PC-9 (cell line): ENCODE results near the gene NR2C1. TPM values are rescaled to one million over a fixed set of nuclear protein-coding genes. Genes with fewer than 3 reads are reported as not detected.

Experiments
- BruUV-seq: library from RNA; stranded (reverse); fragments of 400-500 nt; replicated peaks from 2 replicates; lab custom pipeline; 2021; lab: Mats Ljungman, UMichigan
- CTCF ChIA-PET: fragments of 300-600 bp; sonication (Branson Sonifier 250); formaldehyde crosslinking; loops from one replicate; lab custom pipeline; 2022; ENCODE audit warnings: antibody characterized with exemption; lab: Charles Lee
- POLR2A ChIA-PET: fragments of 300-600 bp; sonication (Branson Sonifier 250); formaldehyde crosslinking; loops from one replicate; lab custom pipeline; 2022; ENCODE audit warnings: antibody characterized with exemption; ENCODE audit not compliant: unreplicated experiment; lab: Charles Lee
- DNase-seq, 2 experiments: peaks; one replicate each; pipeline versions ENCODE4 v3.0.0 to v3.0.0-alpha.2; 2015 to 2022; ENCODE audit warnings: mixed read lengths in 1 of 2
- H2AFZ ChIP-seq: fragments of 200-600 bp; sonication (generic); 2 replicates; pipeline ENCODE4 v1.8.1; 2017; ENCODE audit warnings: antibody characterized with exemption
- H3F3A ChIP-seq: fragments of 200-600 bp; sonication (generic); 2 replicates; pipeline ENCODE4 v1.8.1; 2017; ENCODE audit warnings: antibody characterized with exemption, mild to moderate bottlenecking, low read depth; ENCODE audit not compliant: insufficient read depth
- H3K27ac ChIP-seq: fragments of 200-600 bp; sonication (generic); 2 replicates; pipeline ENCODE4 v1.6.1; 2016; ENCODE audit warnings: mixed run types
- H3K27me3 ChIP-seq: fragments of 200-600 bp; sonication (generic); 2 replicates; pipeline ENCODE4 v1.6.1; 2016; ENCODE audit warnings: low read depth, mixed run types; ENCODE audit not compliant: insufficient read depth
- H3K36me3 ChIP-seq: fragments of 200-600 bp; sonication (generic); 2 replicates; pipeline ENCODE4 v1.6.1; 2016; ENCODE audit warnings: low read depth, mixed run types
- H3K4me1 ChIP-seq: fragments of 200-600 bp; sonication (generic); replicated peaks from 2 replicates; pipeline ENCODE4 v1.6.1; 2016; ENCODE audit warnings: mixed run types; ENCODE audit not compliant: insufficient read depth
- H3K4me2 ChIP-seq: fragments of 200-600 bp; sonication (generic); 2 replicates; pipeline ENCODE4 v1.6.1; 2017; ENCODE audit warnings: mixed run types
- H3K4me3 ChIP-seq: fragments of 200-600 bp; sonication (generic); 2 replicates; pipeline ENCODE4 v1.6.1; 2016; ENCODE audit warnings: mixed run types
- H3K79me2 ChIP-seq: fragments of 200-600 bp; sonication (generic); 2 replicates; pipeline ENCODE4 v1.6.1; 2017; ENCODE audit warnings: low read depth, mixed run types
- H3K9me2 ChIP-seq: fragments of 200-600 bp; sonication (generic); 2 replicates; pipeline ENCODE4 v1.8.1; 2017; ENCODE audit warnings: mild to moderate bottlenecking; ENCODE audit not compliant: insufficient read depth
- H3K9me3 ChIP-seq: fragments of 200-600 bp; sonication (generic); 2 replicates; pipeline ENCODE4 v1.8.1; 2016; ENCODE audit warnings: low read depth; ENCODE audit not compliant: insufficient read depth
- H4K20me1 ChIP-seq: fragments of 200-600 bp; sonication (generic); 2 replicates; pipeline ENCODE4 v1.8.1; 2017; ENCODE audit not compliant: insufficient read depth
- CTCF ChIP-seq: fragments of 200-600 bp; sonication (generic); conservative IDR thresholded peaks from 2 replicates; pipeline ENCODE4 v1.6.1; 2017; ENCODE audit warnings: mixed run types, antibody characterized with exemption, mild to moderate bottlenecking, moderate library complexity
- EZH2 ChIP-seq: fragments of 200-600 bp; sonication (generic); IDR thresholded peaks from 2 replicates; pipeline ENCODE4 v1.8.0; 2017; ENCODE audit warnings: antibody characterized with exemption, low read depth
- intact Hi-C: fragments of 100-400 bp; cut with micrococcal nuclease; formaldehyde crosslinking; loops from one replicate; pipeline ENCODE4 v1.10.0; 2022; ENCODE audit not compliant: unreplicated experiment
- total RNA-seq: library from RNA; stranded (reverse); gene quantifications from 2 replicates; pipeline ENCODE4 v1.2.3, GENCODE V29; 2021

NR2C1 gene
- total RNA-seq, 1 experiment from 2014 or later = 26.4 TPM

DNA sequence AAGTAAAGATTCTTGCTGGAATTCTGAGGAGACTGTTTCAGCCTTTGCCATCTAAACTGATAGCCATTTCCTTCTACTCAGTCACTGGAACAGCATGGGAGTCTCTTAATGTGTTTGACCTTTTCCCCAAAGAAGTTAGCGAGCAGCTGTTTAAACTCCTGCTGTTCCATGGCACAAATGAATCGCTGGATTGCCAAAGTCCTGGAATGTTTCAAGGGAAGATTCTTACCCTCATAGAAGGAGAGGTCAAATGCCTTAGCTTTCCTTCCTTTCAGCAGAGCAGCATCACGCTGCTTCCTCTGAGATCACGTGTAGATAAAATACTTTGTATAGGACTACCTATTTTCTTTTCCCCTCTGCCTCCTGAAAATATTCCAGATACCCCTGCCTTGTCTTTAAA, 10.5 kb upstream of the NR2C1 start:
- 0 out of 2 replicates have a peak, but pooled peaks cover 6% of the 10 kb centered on the region for H3K4me1 ChIP-seq
- H3K9me2 ChIP-seq = no peaks in the 10 kb centered on the region; the same call in 1 of the 2 replicates
- ChIA-PET CTCF (interaction anchor here (0.6 kb wide), 1 partner anchor 102 kb away, joined by 7 read pairs; no protein-coding TSS in a partner anchor), POLR2A (no interaction called here)
- no peaks in the 10 kb centered on the region for H3K27me3 ChIP-seq
- no peak for DNase-seq
- no peaks in the 10 kb centered on the region for H3K79me2 ChIP-seq
- no peak overlapping the region for H3K4me3 ChIP-seq
- peak overlapping the region; percentile 1; the same call in 1 of the 2 replicates for H3K27ac ChIP-seq
- H4K20me1 ChIP-seq = no peaks in the 10 kb centered on the region
- no peak overlapping the region for H2AFZ ChIP-seq
- intact Hi-C loops = no loop called here
- TF ChIP-seq CTCF (no peak), EZH2 (no peak)
- no TSS peak for BruUV-seq
- no peak overlapping the region for H3K4me2 ChIP-seq
- no peaks in the 10 kb centered on the region; the same call in none of the 2 replicates for H3F3A ChIP-seq
- H3K9me3 ChIP-seq = no peaks in the 10 kb centered on the region
- H3K36me3 ChIP-seq = peaks cover 8% of the 10 kb centered on the region; the same call in 1 of the 2 replicates

DNA sequence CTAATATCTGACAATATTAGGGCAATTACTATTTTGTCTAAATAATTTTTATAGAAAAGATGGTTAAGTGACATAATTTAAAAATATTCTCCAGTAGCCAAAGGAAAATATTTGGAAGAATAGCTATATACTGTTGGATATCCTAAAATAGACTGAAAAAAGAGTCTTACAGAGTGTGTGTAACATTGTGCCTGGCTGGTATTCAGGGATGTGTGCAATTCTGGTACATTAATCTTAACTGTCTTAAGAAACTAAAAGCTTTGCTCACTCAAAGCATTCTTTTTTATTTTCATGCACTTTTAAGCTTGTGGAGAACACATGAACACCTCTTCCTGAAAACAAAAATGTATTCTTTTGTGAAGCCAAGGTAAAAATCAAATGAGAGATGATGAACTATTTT, 10.1 kb upstream of the NR2C1 start:
- Histone ChIP-seq H3K4me3 (no peak overlapping the region), H3K79me2 (no peaks in the 10 kb centered on the region), H4K20me1 (no peaks in the 10 kb centered on the region), H3K36me3 (peaks cover 8% of the 10 kb centered on the region; the same call in 1 of the 2 replicates), H3F3A (no peaks in the 10 kb centered on the region; the same call in none of the 2 replicates), H3K4me1 (0 out of 2 replicates have a peak, but pooled peaks cover 6% of the 10 kb centered on the region), H3K9me2 (no peaks in the 10 kb centered on the region; the same call in 1 of the 2 replicates), H3K27me3 (no peaks in the 10 kb centered on the region), H3K27ac (peak overlapping the region; percentile 1; the same call in 1 of the 2 replicates), H3K9me3 (no peaks in the 10 kb centered on the region), H2AFZ (no peak overlapping the region), H3K4me2 (no peak overlapping the region)
- no TSS peak for BruUV-seq
- intact Hi-C loops = no loop called here
- no peak for DNase-seq
- TF ChIP-seq CTCF (no peak), EZH2 (no peak)
- POLR2A ChIA-PET = no interaction called here
- CTCF ChIA-PET = interaction anchor here (0.6 kb wide), 1 partner anchor 102 kb away, joined by 7 read pairs; no protein-coding TSS in a partner anchor

DNA sequence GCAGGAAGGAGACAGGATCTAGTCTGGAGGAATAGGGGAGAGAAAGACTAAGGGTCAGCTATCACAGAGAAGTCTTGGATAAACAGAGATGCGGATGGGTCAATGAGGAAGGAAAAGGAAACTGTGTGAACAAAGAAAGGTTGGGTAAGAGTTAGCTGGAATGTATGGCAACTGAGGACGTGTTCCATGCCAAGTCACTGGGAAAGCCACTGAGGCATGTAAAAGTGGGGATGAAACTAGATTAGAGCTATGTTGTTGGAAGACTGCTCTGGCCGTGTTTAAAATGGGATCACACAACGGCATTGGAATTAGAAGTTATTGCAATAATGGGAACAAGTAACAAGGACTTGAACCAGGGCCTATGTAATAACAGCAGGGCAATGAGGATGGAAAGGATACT, 3.9 kb upstream of the NR2C1 start:
- H4K20me1 ChIP-seq = no peaks in the 10 kb centered on the region
- peaks cover 10% of the 10 kb centered on the region for H3F3A ChIP-seq
- TF ChIP-seq EZH2 (no peak), CTCF (no peak)
- intact Hi-C loops = loop anchor here (10.0 kb wide), 2 partner anchors 397 to 457 kb away; partner anchors contain the start of gene METAP2
- ChIA-PET POLR2A (no interaction called here), CTCF (no interaction called here)
- no TSS peak for BruUV-seq
- no peak overlapping the region for H3K4me3 ChIP-seq
- no peaks in the 10 kb centered on the region; the same call in 1 of the 2 replicates for H3K9me2 ChIP-seq
- no peaks in the 10 kb centered on the region for H3K4me1 ChIP-seq
- H3K4me2 ChIP-seq = no peak overlapping the region
- no peaks in the 10 kb centered on the region for H3K27me3 ChIP-seq
- no peaks in the 10 kb centered on the region for H3K9me3 ChIP-seq
- H3K27ac ChIP-seq = no peak overlapping the region
- no peaks in the 10 kb centered on the region for H3K36me3 ChIP-seq
- DNase-seq = no peak
- peaks cover 10% of the 10 kb centered on the region for H3K79me2 ChIP-seq
- H2AFZ ChIP-seq = no peak overlapping the region
